CD14-positive monocyte (primary cell): ENCODE data around the gene TMEM255A. TPM values are rescaled to one million over a fixed set of nuclear protein-coding genes. Genes with fewer than 3 reads are reported as not detected.

Source experiments
- DNase-seq, 3 donors: peaks; one replicate each; pipeline ENCODE4 v3.0.0-alpha.2; 2011 to 2022
- H2AFZ ChIP-seq: 2 replicates; pipeline ENCODE4 v1.6.0; 2012; ENCODE audit warnings: mild to moderate bottlenecking, low read depth, low read length, inconsistent platforms; ENCODE audit not compliant: insufficient read depth, poor library complexity, severe bottlenecking
- H3K27ac ChIP-seq, 2 donors: 1 replicate in 1 of 2; 2 replicates in 1 of 2; pipeline ENCODE4 v1.5.1; 2012 to 2013; ENCODE audit warnings: low read length in 2 of 2, control low read depth in 1 of 2, inconsistent platforms in 1 of 2, low read depth in 1 of 2, mild to moderate bottlenecking in 1 of 2
- H3K27me3 ChIP-seq, 2 donors: one replicate each; pipeline versions ENCODE4 v1.6.0 to v1.6.1; 2011 to 2013; ENCODE audit warnings: low read length in 2 of 2; ENCODE audit not compliant: control insufficient read depth in 2 of 2, insufficient read depth in 2 of 2
- H3K36me3 ChIP-seq, 2 donors: replicated peaks in 1 of 2; 1 replicate in 1 of 2; 2 replicates in 1 of 2; pipeline versions ENCODE4 v1.5.1 to v1.6.1; 2012 to 2013; ENCODE audit warnings: low read length in 2 of 2, control low read depth in 1 of 2, inconsistent platforms in 1 of 2, mild to moderate bottlenecking in 1 of 2; ENCODE audit not compliant: insufficient read depth in 2 of 2, control insufficient read depth in 1 of 2
- H3K4me1 ChIP-seq, 2 donors: 1 replicate in 1 of 2; 2 replicates in 1 of 2; pipeline versions ENCODE4 v1.5.1 to v1.6.1; 2012 to 2013; ENCODE audit warnings: low read length in 2 of 2, control low read depth in 1 of 2, inconsistent platforms in 1 of 2, mild to moderate bottlenecking in 1 of 2, moderate library complexity in 1 of 2; ENCODE audit not compliant: insufficient read depth in 2 of 2, control insufficient read depth in 1 of 2
- H3K4me2 ChIP-seq: replicated peaks from 2 replicates; pipeline ENCODE3; 2012; ENCODE audit warnings: low read length, moderate library complexity, mild to moderate bottlenecking; ENCODE audit not compliant: poor library complexity, severe bottlenecking; ENCODE audit errors: extremely low read depth
- H3K4me3 ChIP-seq, 3 experiments: fragments of 200-600 bp in 1 of 3; sonication (generic) in 1 of 3; replicated peaks in 1 of 3; 1 replicate in 2 of 3; 2 replicates in 1 of 3; pipeline ENCODE4 v1.5.1; 2011 to 2013; ENCODE audit warnings: low read length in 3 of 3, mild to moderate bottlenecking in 3 of 3, control low read depth in 2 of 3, low read depth in 2 of 3, inconsistent platforms in 1 of 3, moderate library complexity in 1 of 3
- H3K79me2 ChIP-seq: 2 replicates; pipeline ENCODE4 v1.6.0; 2012; ENCODE audit warnings: mild to moderate bottlenecking, control low read depth, inconsistent platforms, low read length, moderate library complexity; ENCODE audit not compliant: insufficient read depth
- H3K9ac ChIP-seq: 2 replicates; pipeline ENCODE4 v1.6.0; 2017; ENCODE audit warnings: low read length, mild to moderate bottlenecking; ENCODE audit not compliant: insufficient read depth, poor library complexity, severe bottlenecking
- H3K9me3 ChIP-seq, 2 donors: replicated peaks in 1 of 2; 1 replicate in 1 of 2; 2 replicates in 1 of 2; pipeline versions ENCODE4 v1.5.1 to v1.6.1; 2012 to 2013; ENCODE audit warnings: low read length in 2 of 2, control low read depth in 1 of 2; ENCODE audit not compliant: control insufficient read depth in 1 of 2, insufficient read depth in 1 of 2
- H4K20me1 ChIP-seq: 2 replicates; pipeline ENCODE4 v1.6.0; 2012; ENCODE audit warnings: mild to moderate bottlenecking, low read length, control low read depth, moderate library complexity; ENCODE audit not compliant: insufficient read depth
- H3K27ac Mint-ChIP-seq, 7 donors: one replicate each; pipeline ENCODE4 v1.8.0; 2020; ENCODE audit warnings: mild to moderate bottlenecking in 7 of 7, mixed read lengths in 7 of 7, moderate library complexity in 6 of 7, inconsistent platforms in 2 of 7
- H3K27me3 Mint-ChIP-seq, 3 donors: one replicate each; pipeline ENCODE4 v1.8.0; 2021 to 2022; ENCODE audit warnings: low read depth in 3 of 3, mild to moderate bottlenecking in 3 of 3, mixed read lengths in 3 of 3, moderate library complexity in 3 of 3, inconsistent platforms in 1 of 3
- H3K36me3 Mint-ChIP-seq, 2 donors: one replicate each; pipeline ENCODE4 v1.8.0; 2020; ENCODE audit warnings: mixed read lengths in 2 of 2, inconsistent platforms in 1 of 2, mild to moderate bottlenecking in 1 of 2
- H3K4me1 Mint-ChIP-seq: one replicate; pipeline ENCODE4 v1.8.0; 2020; ENCODE audit warnings: mild to moderate bottlenecking, mixed read lengths
- H3K4me3 Mint-ChIP-seq, 2 donors: one replicate each; pipeline ENCODE4 v1.8.0; 2020; ENCODE audit warnings: mild to moderate bottlenecking in 2 of 2, mixed read lengths in 2 of 2, moderate library complexity in 1 of 2
- H3K9me3 Mint-ChIP-seq, 7 donors: one replicate each; pipeline ENCODE4 v1.8.0; 2020 to 2022; ENCODE audit warnings: mixed read lengths in 7 of 7, mild to moderate bottlenecking in 6 of 7, moderate library complexity in 6 of 7, inconsistent platforms in 2 of 7
- CTCF ChIP-seq: fragments of 200-600 bp; IDR thresholded peaks from one replicate; pipeline ENCODE4 v1.8.0; 2022; ENCODE audit warnings: antibody characterized with exemption, mild to moderate bottlenecking
- WGBS: methylation state at CpG from one replicate; pipeline ENCODE4 v1.1.5; 2013; ENCODE audit warnings: missing lambda C conversion rate; ENCODE audit not compliant: insufficient coverage; 5-methylcytosine and 5-hydroxymethylcytosine counted together
- intact Hi-C, 2 donors: fragments of 100-400 bp; cut with micrococcal nuclease; formaldehyde crosslinking; loops; one replicate each; pipeline versions ENCODE4 v1.15.0 to v1.15.1; 2023
- polyA plus RNA-seq, 3 donors: library from polyadenylated mRNA; depleted of rRNA in 1 of 3; unstranded in 2 of 3; stranded (reverse) in 1 of 3; fragments of 300-500 nt in 2 of 3; fragments of >200 nt in 1 of 3; fragmentation: Illumina TruSeq in 2 of 3; gene quantifications; 1 replicate in 2 of 3; 2 replicates in 1 of 3; pipeline ENCODE4 v1.2.3, GENCODE V29; 2012 to 2021

TMEM255A gene
- polyA plus RNA-seq, 3 donors: 0.10 to 1.2 (median 0.51) TPM

- peak overlapping the region; percentile 39 for H3K9ac ChIP-seq
- H3K36me3 ChIP-seq: no peaks in the 10 kb centered on the region
- peak overlapping the region; percentile 75 for H3K4me2 ChIP-seq
- H3K4me3 ChIP-seq: peak overlapping the region; percentile 33 to 71 (median 49)
- H3K4me1 Mint-ChIP-seq: peaks cover 54% of the 10 kb centered on the region
- peak; percentile 26 for TF ChIP-seq CTCF
- H2AFZ ChIP-seq: peak overlapping the region; percentile 76
- 10% methylated on average over 7 of the region's 52 CpGs for WGBS
- peak overlapping the region in 4 of 7 donors; percentile 0 to 72 (median 20) for H3K27ac Mint-ChIP-seq
- no peaks in the 10 kb centered on the region for H3K9me3 ChIP-seq
- no peaks in the 10 kb centered on the region for H3K79me2 ChIP-seq
- H3K27me3 ChIP-seq: peaks cover 20 to 53% of the 10 kb centered on the region in 2 donors
- peak overlapping the region; percentile 88 to 100 for H3K4me3 Mint-ChIP-seq
- H3K9me3 Mint-ChIP-seq: peaks cover 0 to 26% (median 11%) of the 10 kb centered on the region in 7 donors
- H3K36me3 Mint-ChIP-seq: peaks cover 0 to 6% of the 10 kb centered on the region in 2 donors
- H3K27ac ChIP-seq: no peak overlapping the region
- DNase-seq: peak; percentile 42 to 56 (median 54)
- H4K20me1 ChIP-seq: no peaks in the 10 kb centered on the region
- intact Hi-C loops: loop anchor here (5.0 to 10.0 kb wide), 2 partner anchors 57 to 156 kb away; partner anchors contain the start of genes LAMP2 (in 1 of the 2) and ZBTB33 (in 1 of the 2)
- H3K4me1 ChIP-seq: peaks cover 52 to 59% of the 10 kb centered on the region in 2 donors
- H3K27me3 Mint-ChIP-seq: peaks cover 39 to 56% (median 55%) of the 10 kb centered on the region in 3 donors
Observed at GRCh38 chrX:120308959-120309872, 2.0 kb downstream of the TMEM255A start.

- Mint-ChIP-seq H3K9me3 (peaks cover 0 to 26% (median 11%) of the 10 kb centered on the region in 7 donors), H3K27me3 (peaks cover 34 to 53% (median 52%) of the 10 kb centered on the region in 3 donors), H3K36me3 (peaks cover 0 to 6% of the 10 kb centered on the region in 2 donors), H3K27ac (no peak overlapping the region), H3K4me1 (peaks cover 59% of the 10 kb centered on the region), H3K4me3 (peak overlapping the region; percentile 88 to 100)
- Histone ChIP-seq H3K4me3 (peak overlapping the region in 1 of 3 experiments; percentile 71), H3K4me2 (peak overlapping the region; percentile 75), H3K27me3 (peaks cover 18 to 50% of the 10 kb centered on the region in 2 donors), H3K9me3 (no peaks in the 10 kb centered on the region), H2AFZ (peak overlapping the region; percentile 76), H3K36me3 (no peaks in the 10 kb centered on the region), H3K27ac (no peak overlapping the region), H3K4me1 (peaks cover 58 to 65% of the 10 kb centered on the region in 2 donors), H3K79me2 (no peaks in the 10 kb centered on the region), H4K20me1 (no peaks in the 10 kb centered on the region), H3K9ac (no peak overlapping the region)
- no CpG with 5 or more reads among the region's 12 CpGs for WGBS
- intact Hi-C loops: loop anchor here (5.0 to 10.0 kb wide), 2 partner anchors 56 to 156 kb away; partner anchors contain the start of genes LAMP2 (in 1 of the 2) and ZBTB33 (in 1 of the 2)
- no peak for TF ChIP-seq CTCF
- no peak for DNase-seq
Observed at GRCh38 chrX:120308558-120308957, 2.7 kb downstream of the TMEM255A start.
